HG03060 (cell line): Measurements from ENCODE around the gene ECHDC3.
"Not testable (repeated sequence)": the region's sequence is repeated elsewhere in the genome, so short reads cannot be mapped to it uniquely, and the experiment has no call there.

ENCODE experiments used
- ATAC-seq: cut with Tn5 transposase; IDR thresholded peaks from one replicate; pipeline ENCODE4 v1.9.1; 2021; ENCODE audit warnings: low read depth, moderate number of reproducible peaks; ENCODE audit not compliant: unreplicated experiment

The ECHDC3 gene

DNA sequence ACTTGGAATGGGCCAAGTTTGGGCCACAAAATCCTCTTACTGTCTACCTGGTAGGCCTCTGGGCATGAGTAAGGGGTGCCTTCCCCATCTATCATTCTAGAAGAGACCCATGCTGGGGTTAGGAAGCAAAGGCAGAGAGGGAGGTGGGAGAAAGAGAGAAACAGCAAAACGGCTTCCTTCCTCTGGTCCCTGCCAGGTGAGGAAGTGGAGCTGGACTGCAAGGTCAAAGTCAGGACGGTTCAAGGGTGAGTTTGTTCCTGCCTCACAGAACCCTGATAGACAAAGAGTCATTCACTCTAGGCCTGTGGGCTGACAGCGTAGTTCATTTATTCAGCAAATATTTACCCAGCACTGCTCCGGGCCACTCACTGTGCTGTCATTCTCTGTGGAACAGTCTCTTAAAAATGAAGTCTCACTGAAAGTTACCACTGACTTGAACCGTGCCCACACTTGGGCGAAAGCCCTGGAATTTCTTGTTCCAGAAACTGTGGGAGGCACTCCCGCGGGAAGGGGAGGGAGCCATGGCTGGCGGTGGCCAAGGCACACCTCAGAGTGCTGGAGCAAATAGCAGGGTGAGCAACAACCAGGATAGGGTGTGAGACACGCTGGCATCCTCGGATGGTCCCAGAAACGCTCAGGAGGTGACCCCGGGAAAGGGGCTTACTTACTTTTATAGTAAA, 26.2 kb upstream of the ECHDC3 start:
- no peak for ATAC-seq

DNA sequence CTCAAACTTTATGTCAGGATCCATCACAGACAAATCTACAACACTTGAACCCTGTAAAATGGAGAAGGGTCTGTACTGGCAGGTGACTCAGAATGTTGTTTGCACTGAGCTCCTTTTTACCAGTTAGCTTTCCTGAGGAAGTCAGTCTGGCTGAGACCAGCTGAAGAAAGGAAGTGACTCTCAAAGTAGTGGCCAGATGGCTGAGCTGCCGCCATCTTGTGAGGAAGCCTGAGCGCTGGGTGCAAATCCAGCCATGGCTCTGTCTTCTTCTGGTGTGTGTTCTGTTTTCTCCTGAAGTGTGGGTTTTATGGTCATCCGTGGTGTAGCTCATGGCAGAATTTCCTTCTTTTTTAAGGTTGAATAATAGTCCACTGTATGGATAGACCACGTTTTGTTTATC, 25.5 kb upstream of the ECHDC3 start:
- no peak for ATAC-seq

DNA sequence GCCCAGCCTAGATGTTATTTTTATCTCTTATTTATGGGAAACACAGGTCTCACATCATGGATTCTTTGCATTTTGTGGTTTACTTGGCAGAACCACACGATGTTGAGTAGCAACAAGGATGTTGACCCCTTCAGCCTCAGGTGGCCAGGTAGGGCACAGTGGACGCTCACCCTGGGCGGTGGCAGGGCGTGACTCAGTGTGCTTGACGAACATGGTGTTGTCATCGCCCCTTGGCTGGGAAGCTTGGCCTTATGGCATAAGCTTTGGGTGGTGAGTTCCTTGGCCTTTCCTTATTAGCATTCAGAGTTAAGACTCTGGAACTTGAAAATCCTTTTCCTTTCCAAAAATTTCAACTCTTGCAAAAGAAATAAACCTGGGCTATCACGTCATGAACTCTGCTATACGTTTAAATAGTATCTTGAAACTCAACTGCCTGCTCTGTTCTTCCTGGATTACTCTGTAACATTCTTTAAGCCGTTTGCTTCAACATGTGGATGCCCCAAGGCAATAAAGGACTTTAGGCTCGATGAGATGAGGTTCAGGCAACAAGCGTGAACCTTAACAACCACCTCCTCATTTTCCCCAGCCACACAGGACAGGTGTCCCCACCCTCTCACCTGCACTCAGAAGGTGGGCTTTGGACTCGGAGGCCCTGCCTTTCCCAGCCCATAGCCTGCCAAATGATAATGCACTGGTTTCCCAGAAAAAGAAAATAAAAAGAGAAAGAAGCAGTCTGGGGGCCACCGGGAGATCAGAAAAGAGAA, 22.5 kb upstream of the ECHDC3 start:
- ATAC-seq: no peak

DNA sequence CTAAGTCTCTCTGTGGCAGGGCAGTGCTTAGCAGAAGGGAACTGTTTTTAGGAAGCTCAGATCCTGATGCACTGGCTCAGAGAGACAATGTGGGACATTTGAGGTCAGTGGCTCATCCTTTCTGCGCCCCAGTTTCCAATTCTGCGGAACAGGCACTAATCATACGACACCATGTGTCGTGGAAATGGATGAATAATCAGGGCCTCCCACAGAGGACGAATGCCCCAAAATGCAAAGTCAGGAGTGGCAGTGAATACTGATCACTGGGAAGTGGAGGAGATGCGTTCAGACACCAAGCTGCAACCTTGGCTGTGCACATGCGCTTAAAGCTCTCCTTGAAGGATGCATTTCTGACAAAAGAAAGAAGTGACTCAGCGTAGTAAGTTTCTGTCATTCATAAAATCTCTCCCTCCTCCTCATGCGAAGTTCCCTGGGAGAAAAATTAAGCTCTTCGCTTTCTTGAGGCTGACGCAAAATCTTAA, 21.9 kb upstream of the ECHDC3 start:
- ATAC-seq: no peak

DNA sequence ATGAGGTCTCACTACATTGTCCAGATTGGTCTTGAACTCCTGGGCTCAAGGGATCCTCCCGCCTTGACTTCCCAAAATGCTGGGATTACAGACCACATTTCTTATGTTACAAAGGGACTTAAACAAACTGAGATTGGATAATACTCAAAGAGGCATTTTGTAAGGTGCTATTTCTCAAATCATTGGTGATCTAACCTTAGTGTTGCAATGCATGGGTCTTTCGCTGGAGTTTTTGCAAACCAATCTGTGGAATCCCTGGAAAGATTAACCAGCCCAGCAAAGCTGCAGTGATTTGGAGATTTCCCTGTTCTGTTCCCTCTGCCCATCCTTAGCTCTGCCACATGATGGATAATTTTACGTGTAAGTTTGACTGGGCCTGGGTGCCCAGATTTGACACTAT, 20.4 kb upstream of the ECHDC3 start:
- no peak for ATAC-seq

DNA sequence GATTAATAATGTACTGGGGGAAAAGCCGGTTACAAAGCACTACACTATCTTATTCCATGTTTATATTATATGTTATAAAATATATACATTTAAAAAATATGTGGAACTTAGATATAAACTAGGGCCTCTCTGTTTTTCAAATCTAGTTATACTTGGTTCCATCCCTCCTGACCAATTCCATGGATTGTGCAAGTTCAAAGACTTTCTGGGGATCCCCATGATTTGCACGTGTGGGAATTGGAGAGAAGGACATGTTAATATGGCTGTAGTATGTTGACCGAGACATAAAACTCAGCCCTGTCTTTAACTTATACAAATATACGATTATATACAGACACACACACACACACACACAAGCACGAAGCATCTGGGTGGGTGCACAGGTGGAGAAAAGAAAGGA, 18.8 kb upstream of the ECHDC3 start:
- no peak for ATAC-seq

DNA sequence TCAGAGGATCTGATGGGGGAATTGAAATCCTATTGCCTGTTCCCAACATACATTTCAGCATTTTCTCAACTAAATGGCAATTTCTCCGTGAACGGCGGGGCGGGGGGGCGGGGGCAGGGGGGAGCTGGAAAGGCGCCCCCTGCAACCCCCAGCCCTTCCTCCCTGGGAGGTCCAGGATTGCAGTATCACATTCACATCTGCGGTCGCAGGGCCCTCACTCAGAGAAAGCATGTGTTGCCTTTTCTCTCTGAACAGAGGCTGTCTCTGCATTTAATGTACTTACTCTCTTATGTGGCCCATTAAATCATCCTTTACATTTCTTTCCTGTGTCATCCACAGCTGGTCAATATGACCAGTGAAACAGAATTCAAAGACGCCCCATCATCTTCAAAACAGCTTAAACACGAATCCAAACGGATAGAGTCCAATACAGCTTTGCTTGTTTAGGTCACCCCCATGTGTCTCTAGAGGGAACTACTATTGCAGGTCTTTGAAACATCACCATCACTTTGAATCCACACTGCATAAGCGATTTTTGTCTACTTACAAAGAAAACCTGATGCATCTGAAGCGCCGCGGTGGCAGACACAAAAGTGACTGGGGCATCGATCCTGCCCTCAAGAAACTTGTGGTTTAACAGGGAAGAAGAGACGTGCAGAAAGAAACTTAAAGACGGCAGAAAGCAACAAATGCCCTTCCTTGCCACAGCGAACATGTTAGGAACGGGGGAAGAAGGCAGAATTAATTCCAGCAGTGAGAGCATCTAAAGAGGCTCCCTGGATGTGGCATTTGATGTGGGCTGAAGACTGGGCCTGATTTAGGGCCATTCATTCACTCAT, 17.0 kb upstream of the ECHDC3 start:
- no peak for ATAC-seq

DNA sequence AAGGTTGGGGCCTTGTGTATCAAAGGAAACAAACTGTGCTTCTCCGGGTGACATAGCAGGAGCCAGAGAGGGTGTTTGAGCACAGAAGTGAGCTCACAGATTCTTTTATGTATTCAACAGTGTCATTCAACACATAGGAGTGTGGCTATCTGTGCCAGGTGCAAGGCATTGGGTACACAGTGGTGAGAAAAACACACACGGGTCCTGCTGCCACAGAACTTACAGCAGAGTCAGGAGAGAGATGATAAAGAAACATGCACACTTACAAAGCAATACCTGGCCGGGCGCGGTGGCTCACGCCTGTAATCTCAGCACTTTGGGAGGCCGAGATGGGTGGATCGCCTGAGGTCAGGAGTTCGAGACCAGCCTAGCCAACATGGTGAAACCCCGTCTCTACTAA, 16.3 kb upstream of the ECHDC3 start:
- no peak for ATAC-seq

DNA sequence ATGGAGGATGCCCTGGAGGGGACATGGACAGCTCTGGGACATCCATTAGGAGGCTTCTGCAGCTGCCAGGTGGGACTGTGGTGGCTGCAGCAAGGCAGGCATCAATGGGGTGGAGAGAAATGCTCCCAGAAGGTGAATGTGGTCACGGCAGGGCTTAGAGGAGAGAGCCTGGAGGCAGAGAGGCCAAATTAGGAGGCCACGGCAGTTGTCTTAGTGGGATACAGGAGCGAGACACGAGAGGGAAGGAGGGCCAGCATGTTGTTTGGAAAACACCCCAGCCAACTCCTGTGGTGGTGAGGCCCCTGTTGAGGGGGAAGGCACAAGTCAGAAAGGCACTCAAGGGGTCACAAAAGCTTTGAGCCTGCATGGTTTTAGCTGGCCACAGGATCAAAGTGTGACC, 14.6 kb upstream of the ECHDC3 start:
- no peak for ATAC-seq

DNA sequence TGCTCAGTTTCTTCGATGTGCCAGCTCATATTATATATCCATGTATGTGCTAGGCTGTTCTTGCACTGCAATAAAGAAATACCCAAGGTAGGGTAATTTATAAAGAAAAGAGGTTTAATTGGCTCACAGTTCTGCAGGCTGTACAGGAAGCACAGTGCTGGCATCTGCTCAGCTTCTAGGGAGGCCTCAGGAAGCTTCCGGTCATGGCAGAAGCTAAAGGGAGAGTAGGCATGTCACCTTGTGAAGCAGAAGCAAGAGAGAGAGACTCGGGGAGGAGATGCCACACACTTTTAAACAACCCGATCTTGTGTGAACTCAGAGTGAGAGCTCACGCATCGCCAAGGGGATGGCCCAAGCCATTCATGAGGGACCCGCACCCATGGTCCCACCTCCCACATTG, 13.8 kb upstream of the ECHDC3 start:
- ATAC-seq: no peak

DNA sequence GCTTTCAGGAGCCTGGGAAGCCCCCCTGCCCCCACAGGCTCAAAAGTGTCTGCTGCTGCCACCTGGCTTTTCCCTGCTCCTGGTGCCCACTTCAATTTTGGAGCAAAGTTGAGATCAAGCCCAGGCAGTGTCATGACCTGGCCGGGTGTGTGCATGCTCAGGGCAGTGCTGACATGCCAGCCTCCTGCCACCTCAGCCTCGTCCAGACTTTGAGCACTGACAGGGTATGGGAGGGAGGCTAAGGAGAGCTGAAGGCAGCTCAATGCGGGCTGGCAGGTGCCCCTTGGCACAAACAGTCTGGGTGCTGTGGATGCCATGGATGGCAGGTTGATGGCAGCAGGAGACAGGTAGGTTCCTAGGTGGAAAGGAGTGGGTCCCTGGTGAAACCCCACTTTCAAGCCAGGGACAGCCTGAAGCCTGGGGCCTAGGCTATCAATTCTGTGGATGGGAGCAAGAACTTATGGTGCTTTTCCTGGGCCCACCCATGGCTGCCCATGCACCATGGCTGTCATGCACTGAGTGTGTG, 12.3 kb upstream of the ECHDC3 start:
- no peak for ATAC-seq

DNA sequence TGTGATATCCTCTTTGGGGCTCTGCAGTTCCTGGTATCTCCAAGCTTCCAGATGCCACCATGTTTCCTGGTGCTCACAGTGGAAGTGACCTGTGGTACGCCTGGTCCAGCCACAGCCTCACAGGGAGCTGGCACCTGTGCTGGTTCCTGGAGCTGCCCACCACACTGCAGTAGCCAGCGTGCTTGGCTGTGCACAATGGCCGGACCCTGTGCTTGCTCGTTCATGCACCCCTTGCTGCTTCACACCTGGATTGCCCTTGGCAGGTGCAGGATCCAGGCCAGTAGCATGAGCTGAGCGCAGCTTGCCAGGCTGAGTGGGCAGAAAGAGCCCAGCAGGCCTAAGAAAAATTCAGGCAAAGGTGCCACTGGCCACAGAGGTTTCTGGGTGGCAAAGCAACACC, 11.4 kb upstream of the ECHDC3 start:
- no peak for ATAC-seq

DNA sequence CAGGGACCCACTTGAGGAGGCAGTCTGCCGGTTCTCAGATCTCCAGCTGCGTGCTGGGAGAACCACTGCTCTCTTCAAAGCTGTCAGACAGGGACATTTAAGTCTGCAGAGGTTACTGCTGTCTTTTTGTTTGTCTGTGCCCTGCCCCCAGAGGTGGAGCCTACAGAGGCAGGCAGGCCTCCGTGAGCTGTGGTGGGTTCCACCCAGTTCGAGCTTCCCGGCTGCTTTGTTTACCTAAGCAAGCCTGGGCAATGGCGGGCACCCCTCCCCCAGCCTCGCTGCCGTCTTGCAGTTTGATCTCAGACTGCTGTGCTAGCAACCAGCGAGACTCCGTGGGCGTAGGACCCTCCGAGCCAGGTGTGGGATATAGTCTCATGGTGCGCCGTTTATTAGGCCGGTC, 5.4 kb upstream of the ECHDC3 start:
- ATAC-seq: not testable (repeated sequence)

DNA sequence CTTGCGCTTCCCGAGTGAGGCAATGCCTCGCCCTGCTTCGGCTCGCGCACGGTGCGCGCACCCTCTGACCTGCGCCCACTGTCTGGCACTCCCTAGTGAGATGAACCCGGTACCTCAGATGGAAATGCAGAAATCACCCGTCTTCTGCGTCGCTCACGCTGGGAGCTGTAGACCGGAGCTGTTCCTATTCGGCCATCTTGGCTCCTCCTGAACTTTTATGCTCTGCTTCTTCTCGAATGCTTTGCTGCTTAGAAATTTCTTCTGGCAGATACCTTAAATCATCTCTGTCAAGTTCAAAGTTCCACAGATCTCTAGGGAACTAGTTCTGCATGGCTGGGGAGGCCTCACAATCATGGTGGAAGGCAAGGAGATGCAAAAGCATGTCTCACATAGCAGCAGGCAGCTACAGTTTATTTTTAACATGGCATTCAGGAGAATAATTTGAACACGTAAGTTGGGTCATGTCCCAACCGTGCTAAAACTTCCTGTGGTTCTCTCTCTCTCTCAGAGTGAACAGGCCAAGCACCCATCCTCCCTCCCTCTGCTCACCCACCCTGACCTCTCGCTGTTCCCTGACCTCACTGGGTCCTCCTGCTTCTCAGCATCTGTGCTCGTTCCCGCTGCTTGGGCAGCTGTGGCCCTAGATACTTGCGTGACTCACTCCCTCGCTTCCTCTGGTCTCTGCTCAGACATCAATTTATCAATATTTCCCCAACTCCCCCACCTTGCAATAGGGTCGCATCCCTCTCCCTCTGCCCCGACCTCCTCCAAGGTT, 4.7 kb upstream of the ECHDC3 start:
- not testable (repeated sequence) for ATAC-seq

DNA sequence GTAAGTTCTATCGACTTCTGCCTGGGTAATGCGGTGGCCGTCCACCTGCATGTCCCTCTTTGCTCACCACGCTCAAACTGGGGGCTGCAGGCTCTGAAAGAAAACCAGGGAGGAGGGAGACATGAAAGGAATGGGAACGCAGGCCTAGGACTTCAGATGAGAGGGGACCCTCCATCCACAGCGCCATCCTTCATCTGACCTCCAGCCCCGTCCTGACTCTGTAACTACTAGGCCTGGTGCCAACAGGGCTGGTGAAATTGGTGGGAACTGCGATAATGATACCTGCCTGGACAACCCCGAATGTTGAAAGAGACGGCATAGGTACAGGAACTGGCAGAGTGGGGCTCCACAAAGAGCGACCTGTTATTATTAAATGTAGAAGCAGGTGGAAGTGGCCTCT, 1.3 kb upstream of the ECHDC3 start:
- ATAC-seq: no peak

DNA sequence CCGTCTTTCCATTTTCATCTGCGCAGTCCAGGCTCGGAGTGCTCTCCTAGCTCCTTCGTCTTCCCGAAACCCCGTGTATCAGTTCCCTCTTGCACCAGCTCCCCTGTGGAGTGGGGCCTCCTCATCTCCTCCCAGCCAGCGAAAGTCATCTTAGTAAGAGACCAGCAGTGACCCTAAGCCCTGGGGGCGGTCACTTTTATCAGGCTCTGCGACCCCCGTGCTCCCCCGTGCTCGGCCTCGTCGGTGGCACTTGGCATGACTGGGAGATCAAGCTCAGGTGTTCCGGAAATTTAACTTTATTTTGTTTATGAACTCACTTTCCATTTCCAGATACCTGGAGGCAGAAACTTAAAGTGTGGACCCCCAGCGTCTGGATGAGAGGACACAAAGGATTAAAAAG, 574 bp upstream of the ECHDC3 start:
- ATAC-seq: no peak

DNA sequence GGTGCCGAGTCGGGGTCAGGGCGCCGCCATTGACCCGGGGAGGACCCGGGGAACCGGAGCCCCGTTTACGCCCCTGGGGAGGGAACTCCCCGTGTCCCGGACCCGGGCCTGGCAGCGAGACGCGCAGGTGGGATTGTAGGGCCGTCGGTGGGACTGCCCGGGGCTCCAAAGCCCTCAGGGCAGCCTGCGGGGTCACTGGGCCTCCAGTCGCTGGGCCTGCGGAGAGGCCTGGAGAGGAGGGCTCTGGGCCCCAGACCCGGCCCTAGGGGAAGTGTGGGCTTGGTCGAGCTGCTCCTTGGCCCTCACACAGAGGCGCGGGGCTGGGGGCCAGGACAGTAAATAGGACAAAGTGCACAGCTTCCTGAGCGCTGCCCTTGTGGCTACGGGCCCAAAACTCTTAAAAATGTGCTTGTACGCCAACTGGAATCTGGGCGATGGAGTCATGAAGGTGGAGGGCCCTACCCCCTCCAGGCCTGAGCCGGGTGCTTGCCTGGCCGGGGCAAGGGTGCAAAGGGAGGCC, 657 bp downstream of the ECHDC3 start:
- no peak for ATAC-seq

DNA sequence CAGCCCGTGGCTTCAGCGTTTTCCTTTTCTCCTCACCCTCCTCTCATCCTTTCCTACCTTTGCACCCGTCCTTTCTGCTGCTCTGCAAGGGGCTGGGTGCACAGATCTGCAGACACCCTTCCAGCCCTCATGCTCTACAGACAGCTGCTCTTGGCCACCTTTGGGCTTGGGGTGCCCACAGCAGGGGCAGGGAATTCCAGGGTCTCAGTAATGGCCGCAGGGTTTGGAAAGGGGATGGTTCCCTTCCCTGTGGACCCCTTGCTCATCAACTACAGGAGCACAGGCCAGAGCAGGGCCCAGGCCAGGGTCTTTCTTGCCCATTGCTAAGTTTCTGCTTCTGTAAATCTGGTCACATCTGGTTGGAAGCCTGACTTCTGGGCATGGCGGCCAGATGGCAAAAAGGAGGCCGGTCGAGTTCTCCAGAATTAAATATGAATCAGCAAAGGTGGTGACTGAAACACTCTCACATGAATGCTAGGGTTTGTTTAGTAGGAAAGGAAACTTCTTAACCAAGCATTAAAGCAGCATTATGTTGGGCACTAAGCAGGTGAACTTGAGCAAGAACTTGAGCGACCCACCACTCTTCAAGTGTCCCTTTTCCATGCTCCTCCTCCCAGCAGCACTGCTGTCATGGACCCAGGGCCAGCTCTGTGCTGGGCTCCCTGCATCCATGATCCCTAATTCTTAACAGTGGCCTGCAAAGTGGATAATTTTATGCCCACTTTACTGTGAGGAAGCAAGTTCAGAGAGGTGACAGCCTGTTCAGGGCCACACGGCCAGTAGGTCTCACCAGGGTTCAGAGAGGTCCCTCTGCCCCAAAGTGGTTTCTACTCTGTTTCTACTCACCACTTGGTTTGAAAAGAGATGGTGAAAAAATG, 1.5 kb downstream of the ECHDC3 start:
- no peak for ATAC-seq

DNA sequence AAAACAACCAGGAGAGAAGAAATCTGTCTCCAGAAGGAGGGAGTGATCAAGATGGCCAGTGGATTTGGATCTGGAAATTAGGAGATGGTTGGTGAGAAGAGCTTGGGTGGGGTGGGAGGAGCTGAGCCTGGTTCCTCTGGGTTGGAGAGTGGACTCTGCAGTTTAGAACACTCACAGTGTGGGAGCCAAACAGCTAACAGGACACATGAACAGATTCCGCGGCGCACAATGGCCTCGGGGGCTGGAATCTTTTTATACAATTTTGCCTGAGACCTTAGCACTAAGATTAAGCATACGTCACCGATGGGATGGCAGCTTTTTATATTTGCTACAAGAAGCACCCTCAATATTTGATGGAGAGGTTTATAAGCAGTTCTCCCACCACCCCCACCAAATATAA, 2.9 kb downstream of the ECHDC3 start:
- ATAC-seq: no peak
